ENCODE measurements around the gene EFCAB14. TPM values are rescaled to one million over a fixed set of nuclear protein-coding genes. Genes with fewer than 3 reads are reported as not detected.

Gene EFCAB14
- total RNA-seq, 1 experiment from 2014 or later = 95.4 TPM

DNA sequence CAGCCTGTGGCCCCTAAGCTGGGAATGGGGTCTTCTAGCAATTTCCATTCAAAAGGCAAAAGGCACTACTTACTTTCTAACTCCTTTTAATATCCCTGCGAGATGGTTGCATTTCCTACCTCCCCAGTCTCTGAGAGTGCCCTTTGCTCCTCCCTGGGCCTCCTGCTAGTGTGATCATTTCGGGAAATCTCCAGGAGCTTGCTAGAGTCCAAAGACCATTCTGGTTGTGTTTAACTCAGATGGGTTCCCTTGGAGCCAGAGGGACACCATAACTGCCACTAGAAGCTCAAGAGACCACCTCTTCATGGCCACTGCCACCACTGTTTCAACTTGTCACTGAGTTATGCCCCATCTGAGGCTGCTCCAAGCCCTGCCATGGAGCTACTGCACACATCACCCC lies 45.5 kb upstream of the EFCAB14 start:
- Histone ChIP-seq H3K9me3 (ENCODE audit: insufficient read depth, low read depth) (no peaks in the 10 kb centered on the region), H3K27ac (no peak overlapping the region), H3K4me2 (no peak overlapping the region), H3K9me2 (ENCODE audit: insufficient read depth) (no peaks in the 10 kb centered on the region), H4K20me1 (ENCODE audit: insufficient read depth) (no peaks in the 10 kb centered on the region), H2AFZ (no peak overlapping the region), H3K36me3 (ENCODE audit: low read depth) (no peaks in the 10 kb centered on the region), H3K79me2 (ENCODE audit: low read depth) (no peaks in the 10 kb centered on the region), H3K4me1 (replicated peaks; ENCODE audit: insufficient read depth) (peaks cover 17% of the 10 kb centered on the region; the same call in 1 of the 2 replicates), H3K27me3 (ENCODE audit: insufficient read depth, low read depth) (no peaks in the 10 kb centered on the region), H3F3A (ENCODE audit: insufficient read depth, low read depth) (no peaks in the 10 kb centered on the region), H3K4me3 (no peak overlapping the region)
- intact Hi-C loops (cut with micrococcal nuclease; ENCODE audit: unreplicated experiment) = no loop called here
- POLR2A ChIA-PET (ENCODE audit: unreplicated experiment) = no interaction called here
- no TSS peak for BruUV-seq (replicated peaks)
- CTCF ChIA-PET = no interaction called here
- TF ChIP-seq, protein P1, sequence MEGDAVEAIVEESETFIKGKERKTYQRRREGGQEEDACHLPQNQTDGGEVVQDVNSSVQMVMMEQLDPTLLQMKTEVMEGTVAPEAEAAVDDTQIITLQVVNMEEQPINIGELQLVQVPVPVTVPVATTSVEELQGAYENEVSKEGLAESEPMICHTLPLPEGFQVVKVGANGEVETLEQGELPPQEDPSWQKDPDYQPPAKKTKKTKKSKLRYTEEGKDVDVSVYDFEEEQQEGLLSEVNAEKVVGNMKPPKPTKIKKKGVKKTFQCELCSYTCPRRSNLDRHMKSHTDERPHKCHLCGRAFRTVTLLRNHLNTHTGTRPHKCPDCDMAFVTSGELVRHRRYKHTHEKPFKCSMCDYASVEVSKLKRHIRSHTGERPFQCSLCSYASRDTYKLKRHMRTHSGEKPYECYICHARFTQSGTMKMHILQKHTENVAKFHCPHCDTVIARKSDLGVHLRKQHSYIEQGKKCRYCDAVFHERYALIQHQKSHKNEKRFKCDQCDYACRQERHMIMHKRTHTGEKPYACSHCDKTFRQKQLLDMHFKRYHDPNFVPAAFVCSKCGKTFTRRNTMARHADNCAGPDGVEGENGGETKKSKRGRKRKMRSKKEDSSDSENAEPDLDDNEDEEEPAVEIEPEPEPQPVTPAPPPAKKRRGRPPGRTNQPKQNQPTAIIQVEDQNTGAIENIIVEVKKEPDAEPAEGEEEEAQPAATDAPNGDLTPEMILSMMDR (conservative IDR thresholded peaks at IDR 0.05) = no peak
- TF ChIP-seq EZH2 (IDR thresholded peaks at IDR 0.05; ENCODE audit: low read depth) = no peak
- no peak for DNase-seq

DNA sequence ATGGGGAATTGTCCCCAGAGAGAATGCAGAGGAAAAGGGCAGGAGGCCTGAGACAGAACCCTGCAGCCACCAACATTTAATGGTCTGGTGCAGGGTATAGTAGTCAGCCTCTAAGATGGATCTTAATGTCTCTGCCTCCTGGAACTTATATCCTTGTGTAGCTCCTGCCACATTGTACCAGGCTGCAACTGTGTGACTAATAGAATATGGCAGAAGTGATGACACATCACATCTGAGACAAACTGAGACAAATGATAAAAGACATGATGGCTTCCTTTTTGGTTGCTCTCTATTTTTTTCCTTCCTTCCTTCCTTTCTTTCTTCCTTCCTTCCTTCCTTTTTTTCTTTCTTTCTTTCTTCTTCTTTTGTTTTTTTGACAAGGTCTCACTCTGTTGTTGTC lies 42.8 kb upstream of the EFCAB14 start:
- Histone ChIP-seq H3K9me2 (ENCODE audit: insufficient read depth) (no peaks in the 10 kb centered on the region), H3K27ac (no peak overlapping the region), H3K27me3 (ENCODE audit: insufficient read depth, low read depth) (no peaks in the 10 kb centered on the region), H2AFZ (no peak overlapping the region), H3K4me3 (no peak overlapping the region), H4K20me1 (ENCODE audit: insufficient read depth) (no peaks in the 10 kb centered on the region), H3F3A (ENCODE audit: insufficient read depth, low read depth) (peaks cover 17% of the 10 kb centered on the region; the same call in 1 of the 2 replicates), H3K79me2 (ENCODE audit: low read depth) (no peaks in the 10 kb centered on the region), H3K4me1 (replicated peaks; ENCODE audit: insufficient read depth) (peaks cover 31% of the 10 kb centered on the region), H3K9me3 (ENCODE audit: insufficient read depth, low read depth) (no peaks in the 10 kb centered on the region), H3K36me3 (ENCODE audit: low read depth) (no peaks in the 10 kb centered on the region), H3K4me2 (no peak overlapping the region)
- intact Hi-C loops (cut with micrococcal nuclease; ENCODE audit: unreplicated experiment) = no loop called here
- CTCF ChIA-PET = no interaction called here
- no TSS peak for BruUV-seq (replicated peaks)
- DNase-seq = no peak
- POLR2A ChIA-PET (ENCODE audit: unreplicated experiment) = no interaction called here
- no peak for TF ChIP-seq EZH2 (IDR thresholded peaks at IDR 0.05; ENCODE audit: low read depth)
- TF ChIP-seq, protein P1 (conservative IDR thresholded peaks at IDR 0.05) = no peak

DNA sequence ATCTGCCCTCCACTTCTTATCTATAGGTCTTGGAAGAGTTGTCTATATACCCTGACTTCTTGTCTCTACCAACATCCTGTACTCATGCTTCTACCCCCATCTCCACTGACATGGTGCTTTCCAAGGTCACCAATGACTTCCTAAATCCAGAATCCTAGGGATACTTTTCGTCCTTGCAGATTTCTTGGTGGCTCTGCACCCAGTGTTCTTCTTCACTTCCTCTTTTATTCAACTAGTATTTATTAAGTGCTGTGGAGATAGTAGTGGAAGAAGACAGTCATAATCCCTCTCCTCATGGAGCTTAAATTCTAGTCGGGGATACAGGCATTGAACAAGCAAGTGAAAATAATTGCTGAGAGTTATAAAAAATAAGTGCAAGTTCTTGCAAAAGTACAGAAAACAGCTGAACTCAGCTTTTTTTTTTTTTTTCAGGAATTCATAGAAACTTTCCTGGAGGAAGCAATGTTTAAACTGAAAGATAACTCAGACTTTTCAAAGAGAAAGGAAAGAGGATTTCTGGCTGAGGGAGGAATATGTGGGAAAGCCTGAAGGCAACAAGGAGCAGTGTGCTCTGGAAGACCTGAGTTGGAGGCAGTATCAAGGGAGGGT lies 41.7 kb upstream of the EFCAB14 start:
- intact Hi-C loops (cut with micrococcal nuclease; ENCODE audit: unreplicated experiment) = no loop called here
- no peak overlapping the region for H3K4me2 ChIP-seq
- H3K36me3 ChIP-seq (ENCODE audit: low read depth) = no peaks in the 10 kb centered on the region
- CTCF ChIA-PET = no interaction called here
- no peaks in the 10 kb centered on the region for H4K20me1 ChIP-seq (ENCODE audit: insufficient read depth)
- no peak overlapping the region for H2AFZ ChIP-seq
- no peak overlapping the region for H3K27ac ChIP-seq
- H3K9me2 ChIP-seq (ENCODE audit: insufficient read depth) = no peaks in the 10 kb centered on the region
- no peak overlapping the region for H3K4me3 ChIP-seq
- peaks cover 23% of the 10 kb centered on the region; the same call in 1 of the 2 replicates for H3F3A ChIP-seq (ENCODE audit: insufficient read depth, low read depth)
- H3K79me2 ChIP-seq (ENCODE audit: low read depth) = no peaks in the 10 kb centered on the region
- DNase-seq = no peak
- POLR2A ChIA-PET (ENCODE audit: unreplicated experiment) = no interaction called here
- no peaks in the 10 kb centered on the region for H3K9me3 ChIP-seq (ENCODE audit: insufficient read depth, low read depth)
- TF ChIP-seq, protein P1 (conservative IDR thresholded peaks at IDR 0.05) = no peak
- no peak for TF ChIP-seq EZH2 (IDR thresholded peaks at IDR 0.05; ENCODE audit: low read depth)
- no TSS peak for BruUV-seq (replicated peaks)
- H3K4me1 ChIP-seq (replicated peaks; ENCODE audit: insufficient read depth) = peaks cover 42% of the 10 kb centered on the region
- H3K27me3 ChIP-seq (ENCODE audit: insufficient read depth, low read depth) = no peaks in the 10 kb centered on the region

Data from PC-9 (cell line).